ENCODE results near the gene CCNYL1.

Gene CCNYL1

DNA sequence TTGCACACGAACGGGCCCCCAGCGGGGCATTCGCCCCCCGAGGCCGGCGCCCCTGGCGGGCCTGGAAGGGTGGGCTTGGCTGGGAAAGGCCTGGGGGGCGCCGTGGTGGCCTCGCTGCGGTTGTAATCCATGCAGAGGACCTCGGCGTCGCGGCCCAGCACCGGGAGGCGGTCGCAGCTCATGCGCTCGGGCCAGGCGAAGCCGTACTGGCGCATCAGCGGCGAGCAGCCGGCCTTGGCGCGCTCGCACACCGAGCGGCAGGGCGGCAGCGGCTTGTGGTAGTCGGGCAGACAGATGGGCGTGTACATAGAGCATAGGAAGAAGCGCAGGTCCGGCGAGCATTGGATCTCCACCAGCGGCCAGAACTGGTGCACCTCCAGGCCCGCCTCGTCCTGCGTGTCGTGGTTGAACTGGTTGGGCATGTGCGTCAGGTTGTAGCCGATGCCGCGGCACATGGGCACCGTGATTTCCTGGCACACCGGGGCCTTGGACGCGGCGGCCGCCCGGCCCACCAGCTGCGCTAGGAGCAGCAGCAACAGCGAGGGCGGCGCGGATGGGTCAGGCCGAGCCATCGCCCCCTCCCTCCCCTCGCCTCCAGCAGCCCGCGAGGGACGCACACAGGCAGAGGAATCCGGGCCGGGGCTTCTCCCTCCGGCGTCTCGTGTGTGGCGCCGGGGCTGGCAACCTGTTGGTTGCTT is 56.9 kb downstream of the CCNYL1 start:
- peak; percentile 41 for DNase-seq

DNA sequence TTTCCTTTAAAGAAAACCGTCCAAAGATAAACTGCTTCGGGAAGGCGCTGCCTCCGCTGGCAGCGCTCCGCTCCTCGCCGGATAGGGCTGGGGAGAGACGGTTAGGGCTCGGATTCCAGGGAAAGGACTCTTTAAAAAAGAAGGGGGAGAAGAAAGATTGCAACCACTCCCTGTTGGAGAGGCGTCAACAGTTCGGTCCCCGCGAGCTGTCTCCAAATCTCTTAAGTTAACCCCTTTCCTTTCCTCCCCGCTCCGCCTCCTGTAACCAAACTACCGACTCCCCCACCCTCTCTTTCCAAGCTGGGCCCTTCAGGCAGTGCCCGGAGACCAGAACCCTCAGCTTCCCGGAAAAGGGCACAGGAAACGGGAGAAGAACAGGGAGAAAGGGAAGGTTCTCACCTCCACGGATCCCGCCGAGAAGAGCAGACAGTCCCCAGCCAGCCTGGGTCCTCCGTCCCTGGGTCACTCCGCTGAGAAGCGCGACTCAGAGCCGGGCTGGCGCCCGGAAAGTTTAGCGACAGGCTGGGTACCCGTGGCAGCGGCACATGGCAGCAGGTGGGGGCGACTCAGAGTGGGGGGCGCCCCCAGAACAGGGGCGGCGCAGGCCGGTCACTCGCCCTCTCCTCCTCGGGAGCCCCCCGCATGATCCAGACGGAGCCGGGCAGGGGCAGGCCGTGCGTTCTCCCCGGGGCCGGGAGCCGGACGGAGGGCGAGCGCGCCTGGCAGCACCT is 57.6 kb downstream of the CCNYL1 start:
- DNase-seq, result peak; percentile 57

DNA sequence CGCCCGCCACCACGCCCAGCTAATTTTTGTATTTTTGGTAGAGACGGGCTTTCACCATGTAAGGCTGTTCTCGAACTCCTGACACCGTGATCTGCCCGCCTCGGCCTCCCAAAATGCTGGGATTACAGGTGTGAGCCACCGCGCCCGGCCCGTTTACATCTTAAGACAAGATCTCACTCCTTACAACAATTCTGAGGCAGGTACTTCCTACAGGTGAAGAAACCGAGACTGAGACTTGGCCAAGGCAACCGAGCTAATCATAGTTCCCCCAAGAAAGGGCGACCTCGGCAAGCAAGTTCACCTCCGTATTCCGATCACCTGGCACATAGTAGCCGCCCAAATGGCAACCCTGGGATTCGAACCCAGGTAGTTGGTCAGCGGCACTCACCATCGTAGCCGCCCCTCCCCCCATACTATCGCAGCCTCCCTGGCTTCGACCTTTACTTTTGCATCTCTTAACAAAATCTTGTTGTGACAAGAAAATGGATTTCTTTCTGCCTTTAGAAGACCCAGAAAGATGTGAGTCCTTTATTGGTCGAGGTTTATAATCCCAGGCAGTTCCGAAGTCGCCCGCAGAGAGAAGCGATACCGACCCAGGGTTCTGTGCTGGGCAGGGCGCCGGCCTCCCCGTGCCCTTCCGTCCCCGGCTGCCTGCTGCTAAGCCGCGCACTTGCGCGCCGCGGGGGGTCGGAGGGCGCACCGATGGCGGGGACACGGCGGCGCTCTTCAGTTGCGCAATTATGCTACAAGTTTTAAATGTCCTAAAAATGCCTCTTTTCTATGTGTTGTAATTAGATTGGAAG is 59.4 kb downstream of the CCNYL1 start:
- DNase-seq, result no peak

GRCh38 chr2:207771421-207771820 is 60.0 kb downstream of the CCNYL1 start:
- DNase-seq, result no peak

DNA sequence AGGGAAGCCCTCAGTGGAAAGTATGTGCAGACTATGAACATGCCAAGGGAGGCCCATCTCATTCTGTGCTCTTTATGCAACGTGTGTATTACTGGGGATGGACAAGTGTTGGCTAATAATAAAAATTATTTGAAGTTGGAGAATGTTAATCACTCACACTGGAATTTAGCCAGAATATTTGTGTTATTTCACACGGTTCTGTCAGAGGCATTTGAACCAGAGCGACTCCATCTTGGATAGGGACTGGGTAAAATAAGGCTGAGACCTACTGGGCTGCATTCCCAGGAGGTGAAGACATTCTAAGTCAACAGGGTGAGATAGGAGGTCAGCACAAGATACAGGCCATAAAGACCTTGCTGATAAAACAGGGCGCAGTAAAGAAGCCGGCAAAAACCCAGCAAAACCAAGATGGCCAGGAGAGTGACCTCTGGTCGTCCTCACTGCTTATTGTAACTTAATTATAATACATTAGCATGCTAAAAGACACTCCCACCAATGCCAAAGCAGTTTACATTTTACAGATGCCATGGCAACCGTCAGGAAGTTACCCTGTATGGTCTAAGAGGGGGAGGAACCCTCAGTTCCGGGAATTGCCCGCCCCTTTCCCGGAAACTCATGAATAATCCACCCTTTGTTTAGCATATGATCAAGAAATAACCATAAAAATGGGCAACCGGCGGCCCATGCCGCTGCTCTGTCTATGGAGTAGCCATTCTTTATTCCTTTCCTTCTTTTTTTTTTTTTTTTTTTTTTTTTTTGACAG is 60.8 kb downstream of the CCNYL1 start:
- DNase-seq, result no peak

DNA sequence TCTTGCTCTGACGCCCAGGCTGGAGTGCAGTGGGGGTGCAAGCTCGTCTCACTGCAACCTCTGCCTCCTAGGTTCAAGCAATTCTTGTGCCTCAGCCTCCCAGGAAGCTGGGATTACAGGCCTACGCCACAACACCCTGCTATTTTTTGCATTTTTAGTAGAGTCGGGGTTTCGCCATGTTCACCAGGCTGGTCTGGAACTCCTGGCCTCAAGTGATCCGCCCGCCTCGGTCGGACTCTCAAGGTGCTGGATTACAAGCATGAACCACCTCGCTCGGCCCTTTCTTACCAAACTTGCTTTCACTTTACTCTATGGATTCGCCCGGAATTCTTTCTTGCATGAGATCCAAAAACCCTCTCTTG is 61.4 kb downstream of the CCNYL1 start:
- no peak for DNase-seq

DNA sequence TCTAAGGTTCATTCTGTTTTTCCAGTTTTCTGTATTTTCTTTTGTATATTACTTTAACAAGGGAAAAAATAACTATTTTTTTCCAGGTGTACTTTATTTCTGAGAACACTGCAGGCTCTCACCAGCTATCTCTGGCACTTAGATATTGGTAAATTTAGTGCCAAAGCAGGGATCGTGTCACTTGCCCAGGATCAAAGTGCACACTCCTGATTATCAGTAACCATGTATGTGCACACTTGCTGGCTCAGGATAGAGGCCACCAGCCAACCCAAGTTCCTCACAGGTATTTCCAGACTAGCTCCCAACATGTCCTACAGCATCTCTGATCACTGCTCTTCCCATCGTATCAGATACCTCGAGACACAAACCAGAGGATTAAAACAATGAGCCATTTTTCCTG is 64.0 kb downstream of the CCNYL1 start:
- DNase-seq, result no peak

DNA sequence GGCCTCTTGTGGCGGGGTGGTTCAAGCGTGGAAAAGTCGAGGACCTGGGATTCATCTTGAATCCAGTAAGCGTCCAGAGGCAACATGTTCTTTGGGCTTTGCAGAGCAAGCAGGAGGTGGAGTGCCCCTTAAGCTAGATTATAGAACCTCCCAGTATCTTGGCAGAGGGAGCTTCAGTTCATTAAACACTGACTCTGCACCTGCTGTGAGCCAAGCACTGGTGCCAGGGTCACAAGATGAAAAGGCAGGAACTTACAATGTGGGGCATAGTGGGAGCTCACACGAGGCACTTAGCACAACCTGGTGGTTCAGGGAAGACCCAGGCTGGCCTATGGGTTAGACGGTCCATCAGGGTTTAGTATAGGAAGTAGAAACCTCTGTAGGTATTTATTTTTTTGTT is 65.7 kb downstream of the CCNYL1 start:
- DNase-seq, result peak; percentile 67

- no peak for DNase-seq
These were observed 67.0 kb downstream of the CCNYL1 start for GRCh38 chr2:207778298-207778882.

DNA sequence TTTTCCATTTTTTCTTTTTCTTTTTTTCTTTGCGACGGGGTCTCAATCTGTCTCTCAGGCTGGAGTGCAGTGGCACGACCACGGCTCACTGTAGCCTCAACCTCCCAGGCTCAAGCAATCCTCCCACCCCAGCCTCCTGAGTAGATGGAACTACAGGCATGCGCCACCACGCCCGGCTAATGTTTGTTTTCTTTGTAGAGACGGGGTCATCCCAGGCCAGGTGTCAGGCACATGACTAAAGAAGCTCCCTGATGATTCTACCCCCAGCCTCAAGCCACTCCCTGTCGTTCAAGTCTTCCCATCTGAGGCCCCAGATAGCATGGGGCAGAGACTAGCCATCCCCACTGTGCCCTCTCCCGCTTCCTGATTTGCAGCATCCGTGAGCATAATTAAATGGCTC is 68.1 kb downstream of the CCNYL1 start:
- DNase-seq, result no peak

DNA sequence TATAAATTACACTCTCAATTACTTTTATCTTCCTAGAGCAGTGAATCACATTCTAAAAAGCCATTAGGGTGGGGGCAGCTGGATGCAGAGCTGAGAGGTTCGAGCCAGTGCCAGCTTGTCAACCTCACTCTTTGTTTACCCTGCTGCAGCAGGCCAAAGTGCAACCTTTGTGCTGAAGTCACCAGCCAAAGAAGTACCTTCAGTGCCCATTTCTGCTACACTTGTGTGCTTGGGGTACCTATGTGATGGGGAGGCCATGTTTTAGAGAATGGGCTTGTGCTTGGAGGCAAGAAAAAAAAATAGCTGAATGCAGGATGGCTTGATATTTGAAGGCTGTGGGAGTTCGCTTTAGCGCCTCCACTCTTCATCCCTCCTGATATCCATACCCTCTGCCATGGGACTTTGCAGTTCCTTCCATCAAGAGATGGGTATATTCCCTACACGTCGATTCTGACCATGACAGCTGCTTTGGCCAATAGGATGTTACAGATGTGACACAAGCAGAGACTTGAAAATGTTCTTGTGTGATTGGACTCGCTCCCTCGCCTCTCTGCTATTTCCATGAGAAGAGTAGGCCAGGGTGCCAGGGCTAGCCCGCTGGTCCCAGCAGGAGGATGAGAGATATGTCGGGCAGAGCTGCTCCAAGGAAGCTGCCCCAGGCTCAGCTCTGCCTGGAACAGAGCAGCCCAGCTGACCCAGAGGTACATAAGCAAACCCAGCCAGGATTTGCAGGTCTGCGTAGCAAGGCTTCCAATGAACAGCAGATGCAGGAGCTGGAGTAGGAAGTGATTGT is 71.0 kb downstream of the CCNYL1 start:
- DNase-seq, result peak; percentile 20

DNA sequence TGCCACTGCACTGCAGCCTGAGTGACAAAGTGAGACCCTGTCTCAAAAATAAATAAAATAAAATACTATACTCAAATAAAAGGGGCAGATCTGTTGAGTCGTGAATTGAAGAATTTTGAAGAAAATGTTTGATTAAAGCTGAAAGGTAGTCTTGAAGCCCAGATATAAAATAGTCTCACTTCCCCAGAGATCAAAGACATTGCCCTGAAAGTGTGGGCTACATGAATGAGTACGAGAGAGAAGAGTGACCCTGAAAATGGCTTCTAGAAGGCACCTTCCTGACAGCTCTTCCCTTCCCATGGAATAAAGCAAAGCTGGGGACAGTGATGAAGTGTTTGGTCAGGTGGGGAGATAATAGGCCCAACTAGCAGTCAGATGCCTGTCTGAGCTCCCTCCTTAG is 72.1 kb downstream of the CCNYL1 start:
- DNase-seq, result no peak

GRCh38 chr2:207784898-207785297 is 73.5 kb downstream of the CCNYL1 start:
- DNase-seq, result no peak

DNA sequence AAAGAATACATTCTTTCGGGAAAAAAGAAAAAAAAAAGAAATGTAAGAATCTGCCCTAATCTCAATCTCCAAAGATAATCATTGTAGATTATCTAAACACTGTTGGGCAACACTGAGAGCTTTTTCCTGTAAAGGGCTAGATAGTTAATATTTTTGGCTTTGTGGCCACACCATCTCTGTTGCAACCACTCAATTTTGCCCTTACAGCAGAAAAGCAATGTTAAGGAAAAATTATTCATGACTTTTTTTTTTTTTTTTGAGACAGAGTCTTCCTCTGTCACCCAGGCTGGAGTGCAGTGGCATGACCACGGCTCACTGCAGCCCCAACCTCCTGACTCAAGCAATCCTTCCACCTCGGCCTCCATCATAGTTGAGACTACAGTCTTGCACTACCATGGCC is 75.6 kb downstream of the CCNYL1 start:
- DNase-seq, result no peak

DNA sequence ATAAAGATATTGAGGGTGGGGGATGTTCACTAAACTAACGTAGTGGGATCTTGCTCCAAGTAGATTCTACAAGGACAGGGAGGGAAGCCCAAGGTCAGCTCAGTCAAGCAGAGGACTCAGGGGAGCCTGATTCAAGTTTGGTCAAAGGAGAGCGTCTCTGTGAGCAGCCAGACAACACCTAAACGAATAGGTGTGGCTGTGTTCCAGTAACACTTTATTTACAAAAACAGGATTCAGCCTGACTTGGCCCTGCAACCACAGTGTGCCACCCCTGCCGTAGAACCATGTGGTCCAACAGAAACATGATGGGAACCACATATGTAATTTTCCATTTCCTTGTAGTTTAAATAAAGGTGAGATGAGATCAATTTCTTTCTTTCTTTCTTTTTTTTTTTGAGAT is 76.4 kb downstream of the CCNYL1 start:
- DNase-seq, result no peak

DNA sequence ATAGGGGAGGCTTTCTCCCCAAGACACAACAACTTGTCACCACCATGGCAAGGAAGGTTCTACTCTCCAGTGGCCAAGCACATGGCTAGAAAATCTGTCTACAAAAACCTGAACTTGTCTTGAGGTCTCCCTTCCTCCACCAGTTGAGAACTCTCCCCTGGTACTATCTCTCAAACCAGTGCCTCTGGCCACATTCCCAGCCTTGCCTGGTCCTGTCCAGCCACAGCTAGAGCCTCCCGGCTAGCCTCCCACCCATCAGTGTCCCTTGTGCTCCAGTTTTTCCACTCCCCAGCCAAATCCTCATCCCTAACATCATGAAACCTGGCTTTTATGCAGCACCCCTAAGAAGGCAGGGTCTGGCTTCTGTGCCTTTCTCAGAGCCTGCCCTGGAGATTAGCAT is 79.5 kb downstream of the CCNYL1 start:
- no peak for DNase-seq

- DNase-seq, result peak; percentile 15
These were observed 80.3 kb downstream of the CCNYL1 start for GRCh38 chr2:207791579-207792243.

DNA sequence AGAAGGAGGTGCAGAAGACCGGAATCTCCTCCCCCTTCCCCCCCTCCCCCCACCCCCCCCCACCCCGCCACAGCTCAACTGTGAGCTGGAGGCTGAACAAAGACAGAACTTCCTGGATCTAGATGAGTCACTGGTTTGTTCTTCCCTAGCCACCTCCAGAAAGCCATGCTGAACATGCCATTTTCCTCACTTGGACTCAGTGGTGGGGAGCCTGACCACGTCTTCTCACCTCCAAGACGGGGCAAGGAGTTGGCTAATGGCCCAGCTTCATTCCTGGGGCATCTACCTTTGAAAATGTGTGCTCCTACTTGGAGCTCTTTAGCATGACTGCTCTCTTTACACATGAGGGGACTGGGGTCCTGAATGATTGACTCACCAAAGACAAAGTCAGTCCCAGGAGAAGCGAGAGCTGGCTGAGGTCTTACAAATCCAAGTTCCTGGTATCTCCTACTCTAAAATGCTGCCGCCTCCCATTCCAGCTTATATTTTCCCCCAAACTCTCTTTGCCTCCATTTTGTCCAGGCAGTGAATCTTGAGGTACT is 80.9 kb downstream of the CCNYL1 start:
- no peak for DNase-seq

DNA sequence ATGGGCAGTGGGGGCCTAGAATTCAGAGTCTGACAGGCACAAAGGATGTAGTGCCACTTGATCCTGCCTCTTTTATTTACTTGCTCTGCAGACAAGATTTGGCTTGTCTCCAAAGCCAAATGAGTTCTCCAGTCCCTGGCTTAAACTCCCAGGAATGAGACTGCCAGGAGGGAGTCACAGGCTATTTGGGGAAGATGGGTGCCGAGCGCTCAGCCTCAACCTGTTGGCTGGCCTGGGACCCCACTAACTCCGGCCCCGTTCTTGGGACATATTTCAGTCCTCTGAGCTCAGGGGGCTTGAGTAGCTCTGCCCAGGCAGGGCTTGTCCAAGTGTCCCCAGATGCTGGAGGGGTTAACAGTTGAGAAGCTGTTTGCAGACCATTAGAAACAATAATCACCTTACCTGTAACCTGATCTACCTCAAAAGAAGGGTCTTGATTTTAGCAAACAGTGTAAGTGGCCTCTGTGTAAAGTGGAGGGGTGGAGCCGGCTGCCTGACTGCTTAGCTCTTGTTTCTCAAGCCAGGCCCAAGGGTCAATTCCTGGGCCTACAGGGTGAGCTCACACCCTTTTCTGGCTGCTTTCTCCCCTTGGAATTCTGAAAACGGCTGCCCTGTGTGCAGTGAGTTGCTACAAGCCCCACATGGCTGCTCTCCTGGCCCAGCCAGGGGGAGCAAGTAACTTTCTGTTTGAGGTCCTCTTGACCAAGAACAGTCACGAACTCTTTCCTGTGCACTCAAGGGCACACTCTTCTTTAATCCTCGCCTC is 85.3 kb downstream of the CCNYL1 start:
- peak; percentile 95 for DNase-seq

GRCh38 chr2:207801259-207801658 is 89.8 kb downstream of the CCNYL1 start:
- no peak for DNase-seq

Data from DMS79 treated with DMSO at 0.1 percent for 48 hours (cell line).